Transverse colon (tissue), 4 donors: Measurements from ENCODE around the gene UPP1.

ENCODE experiments used
- CTCF ChIP-seq, 5 experiments: fragments of 200-600 bp in 3 of 5; fragments of 450-650 bp in 2 of 5; sonication (generic) in 3 of 5; IDR thresholded peaks; 1 replicate in 2 of 5; 2 replicates in 3 of 5; pipeline ENCODE4 v1.5.1; 2016 to 2017; ENCODE audit warnings: antibody characterized with exemption in 5 of 5, inconsistent platforms in 3 of 5, mild to moderate bottlenecking in 2 of 5, moderate library complexity in 1 of 5
- POLR2A ChIP-seq: fragments of 450-650 bp; IDR thresholded peaks from one replicate; pipeline ENCODE4 v1.6.1; 2016; ENCODE audit warnings: antibody characterized with exemption, mild to moderate bottlenecking, moderate library complexity
- POLR2AphosphoS5 ChIP-seq, 3 donors: sonication (generic); formaldehyde crosslinking; IDR thresholded peaks; one replicate each; pipeline ENCODE4 v1.6.1; 2016; ENCODE audit warnings: antibody characterized with exemption in 3 of 3

- no peak for TF ChIP-seq POLR2A
- TF ChIP-seq POLR2AphosphoS5 (IDR thresholded peaks at IDR 0.05): no peak
- TF ChIP-seq CTCF (IDR thresholded peaks at IDR 0.05): no peak
Measured at GRCh38 chr7:48059706-48060105, 29.4 kb upstream of the UPP1 start.
